HepG2 (cell line): ENCODE data around the gene SLAMF9. TPM values are rescaled to one million over a fixed set of nuclear protein-coding genes. Genes with fewer than 3 reads are reported as not detected.

Experiments
- ATAC-seq: fragments of 200-7000 bp; cut with Tn5 transposase; 3 replicates; pipeline ENCODE4 v1.9.1; 2020; ENCODE audit warnings: mild to moderate bottlenecking, moderate library complexity
- BruUV-seq: library from RNA; stranded (reverse); fragments of 400-500 nt; replicated peaks from 2 replicates; lab custom pipeline; 2021; lab: Mats Ljungman, UMichigan
- CTCF ChIA-PET: fragments of 300-600 bp; formaldehyde crosslinking; extraction: SDS; loops from one replicate; lab custom pipeline; 2021; ENCODE audit warnings: low total read pairs, inconsistent platforms, low intra/inter-chr PET ratio; lab: Yijun Ruan, JAX
- POLR2A ChIA-PET: fragments of 350-600 bp; sonication (Branson Sonifier 250); formaldehyde crosslinking; loops from one replicate; lab custom pipeline; 2020; ENCODE audit warnings: antibody characterized with exemption, inconsistent platforms; lab: Yijun Ruan, JAX
- DNase-seq: peaks from one replicate; pipeline ENCODE4 v3.0.0-alpha.2; 2015; ENCODE audit warnings: low spot score
- FAIRE-seq: peaks from 3 replicates; lab custom pipeline; 2011; peaks lifted over from hg19 to GRCh38; lab: Jason Lieb, UNC
- H2AFZ ChIP-seq: one replicate; pipeline ENCODE4 v1.6.1; 2011; ENCODE audit warnings: low read length, inconsistent platforms
- H3K27ac ChIP-seq: fragments of 300-600 bp; 3 replicates; pipeline ENCODE4 v1.8.0; 2011; ENCODE audit warnings: mixed run types, mild to moderate bottlenecking, mixed read lengths, low read length, inconsistent platforms; ENCODE audit not compliant: insufficient read depth; ENCODE audit errors: extremely low read length
- H3K27me3 ChIP-seq, 2 experiments: fragments of 200-600 bp in 1 of 2; 2 replicates in 1 of 2; 3 replicates in 1 of 2; pipeline versions ENCODE4 v1.6.0 to v1.8.0; 2011; ENCODE audit warnings: low read length in 2 of 2, mild to moderate bottlenecking in 2 of 2, moderate library complexity in 2 of 2, inconsistent platforms in 1 of 2; ENCODE audit not compliant: insufficient read depth in 2 of 2, control insufficient read depth in 1 of 2
- H3K36me3 ChIP-seq, 2 experiments: fragments of 200-600 bp in 1 of 2; replicated peaks in 1 of 2; 2 replicates in 1 of 2; 3 replicates in 1 of 2; pipeline versions ENCODE4 v1.5.1 to v1.8.0; 2011; ENCODE audit warnings: low read length in 2 of 2, inconsistent platforms in 1 of 2; ENCODE audit not compliant: insufficient read depth in 2 of 2, control insufficient read depth in 1 of 2
- H3K4me1 ChIP-seq: 2 replicates; pipeline ENCODE4 v1.5.1; 2012; ENCODE audit warnings: low read length, inconsistent platforms; ENCODE audit not compliant: insufficient read depth
- H3K4me2 ChIP-seq: 2 replicates; pipeline ENCODE4 v1.6.0; 2011; ENCODE audit warnings: low read depth, low read length, inconsistent platforms
- H3K4me3 ChIP-seq, 3 experiments: fragments of 200-600 bp in 1 of 3; sonication (generic), shearing (Covaris generic) in 1 of 3; replicated peaks in 1 of 3; 2 replicates each; pipeline ENCODE4 v1.5.1; 2011 to 2016; ENCODE audit warnings: low read length in 3 of 3, inconsistent platforms in 2 of 3, low read depth in 2 of 3, mild to moderate bottlenecking in 2 of 3, control low read depth in 1 of 3, mixed read lengths in 1 of 3; ENCODE audit not compliant: insufficient read depth in 1 of 3
- H3K79me2 ChIP-seq: one replicate; pipeline ENCODE4 v1.6.1; 2011; ENCODE audit warnings: low read length, inconsistent platforms; ENCODE audit not compliant: insufficient read depth
- H3K9ac ChIP-seq: 2 replicates; pipeline ENCODE4 v1.6.0; 2011; ENCODE audit warnings: mild to moderate bottlenecking, low read depth, low read length, inconsistent platforms; ENCODE audit not compliant: insufficient read depth
- H3K9me3 ChIP-seq: 2 replicates; pipeline ENCODE4 v1.5.1; 2012; ENCODE audit warnings: mild to moderate bottlenecking, low read length
- H4K20me1 ChIP-seq: 2 replicates; pipeline ENCODE4 v1.6.0; 2011; ENCODE audit warnings: inconsistent platforms, mild to moderate bottlenecking, low read length, moderate library complexity; ENCODE audit not compliant: insufficient read depth
- BRD4 ChIP-seq: sonication (generic); formaldehyde crosslinking; IDR thresholded peaks from 2 replicates; pipeline ENCODE4 v1.4.0; 2020; ENCODE audit warnings: missing genetic modification reagents
- EHMT2 ChIP-seq: fragments of 200-600 bp; sonication (generic); IDR thresholded peaks from 2 replicates; pipeline ENCODE4 v1.7.0; 2017; ENCODE audit warnings: antibody characterized with exemption, low read depth, low read length, borderline replicate concordance
- HIC2 ChIP-seq: sonication (generic); formaldehyde crosslinking; IDR thresholded peaks from 2 replicates; pipeline ENCODE4 v1.9.0; 2022; ENCODE audit warnings: low read depth, missing genetic modification reagents
- KAT8 ChIP-seq: IDR thresholded peaks from 2 replicates; pipeline ENCODE4 v1.6.1; 2016; ENCODE audit warnings: missing genetic modification reagents, missing compliant biosample characterization
- KDM1A ChIP-seq: IDR thresholded peaks from 2 replicates; pipeline ENCODE4 v1.6.1; 2016; ENCODE audit warnings: missing compliant biosample characterization
- KMT2A ChIP-seq: sonication (generic); formaldehyde crosslinking; IDR thresholded peaks from 2 replicates; pipeline ENCODE4 v1.4.0; 2020; ENCODE audit warnings: missing genetic modification reagents
- LCORL ChIP-seq, 2 experiments: fragments of 450-650 bp in 1 of 2; sonication (generic) in 1 of 2; formaldehyde crosslinking in 1 of 2; IDR thresholded peaks; 2 replicates each; pipeline versions ENCODE4 v1.5.0 to v1.6.1; 2017 to 2020; ENCODE audit warnings: antibody characterized with exemption in 1 of 2, missing genetic modification reagents in 1 of 2
- SOX5 ChIP-seq: IDR thresholded peaks from 2 replicates; pipeline ENCODE4 v1.6.1; 2016; ENCODE audit warnings: borderline replicate concordance
- SUZ12 ChIP-seq: fragments of 150-350 bp; IDR thresholded peaks from 2 replicates; pipeline ENCODE4 v1.6.1; 2014; ENCODE audit warnings: low read depth, low read length
- U2AF2 ChIP-seq: fragments of 200-400 bp; formaldehyde crosslinking; IDR thresholded peaks from 2 replicates; pipeline ENCODE4 v1.6.1; 2017; ENCODE audit warnings: low read depth, mild to moderate bottlenecking, low read length
- ZFP1 ChIP-seq: IDR thresholded peaks from 2 replicates; pipeline ENCODE4 v1.6.1; 2016
- ZKSCAN8 ChIP-seq: IDR thresholded peaks from 2 replicates; pipeline ENCODE4 v1.6.1; 2016; ENCODE audit warnings: borderline replicate concordance, missing genetic modification reagents, missing compliant biosample characterization
- ZNF276 ChIP-seq: sonication (generic); formaldehyde crosslinking; IDR thresholded peaks from 2 replicates; pipeline ENCODE4 v1.4.0; 2020; ENCODE audit warnings: mild to moderate bottlenecking, low read depth, missing genetic modification reagents
- ZNF773 ChIP-seq: sonication (generic); formaldehyde crosslinking; IDR thresholded peaks from 2 replicates; pipeline ENCODE4 v1.4.0; 2020; ENCODE audit warnings: missing genetic modification reagents, borderline replicate concordance
- WGBS: methylation state at CpG from one replicate; pipeline ENCODE4 v1.1.6; 2017; ENCODE audit warnings: low lambda C conversion rate; 5-methylcytosine and 5-hydroxymethylcytosine counted together
- in situ Hi-C: cut with HindIII; loops from 2 replicates; pipeline ENCODE4 v1.10.0; 2017; ENCODE audit warnings: low pct_unique_long_range_greater_than_20kb; ENCODE audit not compliant: extremely low pct_ligation_motif_present
- intact Hi-C: fragments of 100-400 bp; cut with micrococcal nuclease; formaldehyde crosslinking; loops from one replicate; pipeline ENCODE4 v1.10.0; 2022; ENCODE audit not compliant: unreplicated experiment
- polyA plus RNA-seq, 8 experiments: library from polyadenylated mRNA; depleted of rRNA in 3 of 8; stranded (reverse) in 7 of 8; unstranded in 1 of 8; fragments of >200 nt; fragmentation: Illumina TruSeq in 4 of 8; extraction: Trizol in 4 of 8; gene quantifications; 2 replicates each; pipeline versions ENCODE4 v1.2.1 to v1.2.3, GENCODE V29; 2011 to 2016; ENCODE audit warnings: low read depth in 4 of 8, missing spikeins in 1 of 8, mixed read lengths in 1 of 8; ENCODE audit not compliant: insufficient read depth in 1 of 8
- total RNA-seq, 5 experiments: library from RNA; depleted of rRNA; stranded (reverse); fragments of >200 nt; fragmentation: Illumina TruSeq; extraction: Trizol; gene quantifications; 2 replicates each; pipeline ENCODE4 v1.2.3, GENCODE V29; 2016; ENCODE audit warnings: low read depth in 1 of 5
- TF ChIP-seq, protein P1 (sequence below): sonication (generic); formaldehyde crosslinking; IDR thresholded peaks from 2 replicates; pipeline ENCODE4 v1.5.0; 2020; ENCODE audit warnings: missing genetic modification reagents
- TF ChIP-seq, protein P2 (sequence below): sonication (generic); formaldehyde crosslinking; IDR thresholded peaks from 2 replicates; pipeline ENCODE4 v1.9.0; 2021; ENCODE audit warnings: missing genetic modification reagents, borderline replicate concordance
- TF ChIP-seq, protein P3 (sequence below): IDR thresholded peaks from 2 replicates; pipeline ENCODE4 v1.6.1; 2016; ENCODE audit warnings: mild to moderate bottlenecking

The SLAMF9 gene
- total and polyA plus RNA-seq, 2 of the 13 experiments (the other 11 are each of a cell fraction or from before 2014, with no cell fraction given), result 0.82 TPM; not detected in 1

- TF ChIP-seq KMT2A (CRISPR knock-in tag) (no peak), HIC2 (CRISPR knock-in tag) (no peak), SUZ12 (no peak), BRD4 (no peak), ZNF773 (no peak), LCORL (IDR thresholded peaks at IDR 0.05) (no peak), LCORL (CRISPR knock-in tag; IDR thresholded peaks at IDR 0.05) (no peak)
- TF ChIP-seq, protein P1, sequence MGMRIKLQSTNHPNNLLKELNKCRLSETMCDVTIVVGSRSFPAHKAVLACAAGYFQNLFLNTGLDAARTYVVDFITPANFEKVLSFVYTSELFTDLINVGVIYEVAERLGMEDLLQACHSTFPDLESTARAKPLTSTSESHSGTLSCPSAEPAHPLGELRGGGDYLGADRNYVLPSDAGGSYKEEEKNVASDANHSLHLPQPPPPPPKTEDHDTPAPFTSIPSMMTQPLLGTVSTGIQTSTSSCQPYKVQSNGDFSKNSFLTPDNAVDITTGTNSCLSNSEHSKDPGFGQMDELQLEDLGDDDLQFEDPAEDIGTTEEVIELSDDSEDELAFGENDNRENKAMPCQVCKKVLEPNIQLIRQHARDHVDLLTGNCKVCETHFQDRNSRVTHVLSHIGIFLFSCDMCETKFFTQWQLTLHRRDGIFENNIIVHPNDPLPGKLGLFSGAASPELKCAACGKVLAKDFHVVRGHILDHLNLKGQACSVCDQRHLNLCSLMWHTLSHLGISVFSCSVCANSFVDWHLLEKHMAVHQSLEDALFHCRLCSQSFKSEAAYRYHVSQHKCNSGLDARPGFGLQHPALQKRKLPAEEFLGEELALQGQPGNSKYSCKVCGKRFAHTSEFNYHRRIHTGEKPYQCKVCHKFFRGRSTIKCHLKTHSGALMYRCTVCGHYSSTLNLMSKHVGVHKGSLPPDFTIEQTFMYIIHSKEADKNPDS (CRISPR knock-in tag), result no peak
- TF ChIP-seq, protein P2, sequence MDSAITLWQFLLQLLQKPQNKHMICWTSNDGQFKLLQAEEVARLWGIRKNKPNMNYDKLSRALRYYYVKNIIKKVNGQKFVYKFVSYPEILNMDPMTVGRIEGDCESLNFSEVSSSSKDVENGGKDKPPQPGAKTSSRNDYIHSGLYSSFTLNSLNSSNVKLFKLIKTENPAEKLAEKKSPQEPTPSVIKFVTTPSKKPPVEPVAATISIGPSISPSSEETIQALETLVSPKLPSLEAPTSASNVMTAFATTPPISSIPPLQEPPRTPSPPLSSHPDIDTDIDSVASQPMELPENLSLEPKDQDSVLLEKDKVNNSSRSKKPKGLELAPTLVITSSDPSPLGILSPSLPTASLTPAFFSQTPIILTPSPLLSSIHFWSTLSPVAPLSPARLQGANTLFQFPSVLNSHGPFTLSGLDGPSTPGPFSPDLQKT, result no peak
Observed at GRCh38 chr1:159951551-159951950, 2.5 kb downstream of the SLAMF9 start (continued).

DNA sequence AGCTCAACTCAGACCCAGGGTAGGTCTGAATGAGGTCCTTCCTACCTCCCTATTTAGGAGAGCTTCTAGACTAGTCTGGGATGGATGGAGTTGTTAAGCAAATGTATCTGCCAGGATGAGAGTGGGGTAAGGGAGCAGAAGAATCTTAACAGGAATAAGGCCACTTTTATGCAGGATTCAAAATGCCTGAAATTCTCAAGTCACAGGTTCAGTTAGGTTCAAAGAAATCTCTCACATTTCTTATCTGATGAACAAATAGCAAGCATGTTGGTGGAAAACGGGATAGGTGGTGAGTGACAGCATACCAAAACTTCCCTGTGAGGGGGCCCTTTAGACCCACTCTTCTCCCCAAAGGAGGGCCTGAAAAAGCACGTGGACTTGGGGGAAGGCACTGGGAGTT, 3.0 kb downstream of the SLAMF9 start:
- ATAC-seq (no peak), DNase-seq (no peak), FAIRE-seq (no peak)
- ChIA-PET POLR2A (no interaction called here), CTCF (no interaction called here)
- Histone ChIP-seq H4K20me1 (no peaks in the 10 kb centered on the region), H3K36me3 (no peaks in the 10 kb centered on the region), H3K9me3 (no peaks in the 10 kb centered on the region), H3K79me2 (no peaks in the 10 kb centered on the region), H3K27ac (no peak overlapping the region), H3K4me1 (peaks cover under 1% of the 10 kb centered on the region; the same call in 1 of the 2 replicates), H3K9ac (no peak overlapping the region), H3K4me2 (no peak overlapping the region), H2AFZ (no peak overlapping the region), H3K4me3 (no peak overlapping the region), H3K27me3 (peaks cover 2 to 26% of the 10 kb centered on the region in 2 experiments; a peak in 3 of 5 replicates)
- in situ Hi-C loops (no loop called here), intact Hi-C loops (no loop called here)
- 0% methylated on average over 2 of the region's 2 CpGs for WGBS
- no TSS peak for BruUV-seq
- no peak for TF ChIP-seq U2AF2
- no peak for TF ChIP-seq ZNF276 (CRISPR knock-in tag)
- no peak for TF ChIP-seq ZFP1 (CRISPR knock-in tag)
- no peak for TF ChIP-seq ZKSCAN8 (CRISPR knock-in tag)
- TF ChIP-seq EHMT2, result no peak
- TF ChIP-seq, protein P3, sequence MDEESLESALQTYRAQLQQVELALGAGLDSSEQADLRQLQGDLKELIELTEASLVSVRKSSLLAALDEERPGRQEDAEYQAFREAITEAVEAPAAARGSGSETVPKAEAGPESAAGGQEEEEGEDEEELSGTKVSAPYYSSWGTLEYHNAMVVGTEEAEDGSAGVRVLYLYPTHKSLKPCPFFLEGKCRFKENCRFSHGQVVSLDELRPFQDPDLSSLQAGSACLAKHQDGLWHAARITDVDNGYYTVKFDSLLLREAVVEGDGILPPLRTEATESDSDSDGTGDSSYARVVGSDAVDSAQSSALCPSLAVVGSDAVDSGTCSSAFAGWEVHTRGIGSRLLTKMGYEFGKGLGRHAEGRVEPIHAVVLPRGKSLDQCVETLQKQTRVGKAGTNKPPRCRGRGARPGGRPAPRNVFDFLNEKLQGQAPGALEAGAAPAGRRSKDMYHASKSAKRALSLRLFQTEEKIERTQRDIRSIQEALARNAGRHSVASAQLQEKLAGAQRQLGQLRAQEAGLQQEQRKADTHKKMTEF (CRISPR knock-in tag), result no peak
- no peak for TF ChIP-seq SOX5 (CRISPR knock-in tag)
- no peak for TF ChIP-seq KAT8
- TF ChIP-seq KDM1A (CRISPR knock-in tag), result no peak
